ENCODE measurements around the gene TCF25.
"Not testable (repeated sequence)": the region's sequence is repeated elsewhere in the genome, so short reads cannot be mapped to it uniquely, and the experiment has no call there.

TCF25 gene

GRCh38 chr16:89845417-89845816 is 28.0 kb upstream of the TCF25 start:
- DNase-seq (ENCODE audit: low spot score): no peak

- DNase-seq (ENCODE audit: low spot score): no peak
Observed at GRCh38 chr16:89847051-89847939, 26.1 kb upstream of the TCF25 start.

- no peak for DNase-seq (ENCODE audit: low spot score)
Observed at GRCh38 chr16:89847940-89848297, 25.5 kb upstream of the TCF25 start.

- no peak for DNase-seq (ENCODE audit: low spot score)
Observed at GRCh38 chr16:89848974-89849373, 24.4 kb upstream of the TCF25 start.

GRCh38 chr16:89853306-89853993 is 19.9 kb upstream of the TCF25 start:
- DNase-seq (ENCODE audit: low spot score): no peak

- DNase-seq (ENCODE audit: low spot score): no peak
Observed at GRCh38 chr16:89855301-89855945, 18.0 kb upstream of the TCF25 start.

- no peak for DNase-seq (ENCODE audit: low spot score)
Observed at GRCh38 chr16:89855986-89856385, 17.4 kb upstream of the TCF25 start.

GRCh38 chr16:89858973-89859614 is 14.3 kb upstream of the TCF25 start:
- DNase-seq (ENCODE audit: low spot score): no peak

- DNase-seq (ENCODE audit: low spot score): no peak
Observed at GRCh38 chr16:89859615-89860007, 13.8 kb upstream of the TCF25 start.

- DNase-seq (ENCODE audit: low spot score): peak; percentile 52
Observed at GRCh38 chr16:89860747-89861304, 12.6 kb upstream of the TCF25 start.

- no peak for DNase-seq (ENCODE audit: low spot score)
Observed at GRCh38 chr16:89861648-89862047, 11.7 kb upstream of the TCF25 start.

- DNase-seq (ENCODE audit: low spot score): no peak
Observed at GRCh38 chr16:89862732-89863131, 10.7 kb upstream of the TCF25 start.

- DNase-seq (ENCODE audit: low spot score): no peak
Observed at GRCh38 chr16:89863741-89864526, 9.5 kb upstream of the TCF25 start.

GRCh38 chr16:89864527-89864820 is 8.9 kb upstream of the TCF25 start:
- peak; percentile 46 for DNase-seq (ENCODE audit: low spot score)

- no peak for DNase-seq (ENCODE audit: low spot score)
Observed at GRCh38 chr16:89867918-89868317, 5.5 kb upstream of the TCF25 start.

GRCh38 chr16:89869911-89870310 is 3.5 kb upstream of the TCF25 start:
- DNase-seq (ENCODE audit: low spot score): no peak

- DNase-seq (ENCODE audit: low spot score): no peak
Observed at GRCh38 chr16:89870440-89870839, 3.0 kb upstream of the TCF25 start.

GRCh38 chr16:89871895-89872294 is 1.5 kb upstream of the TCF25 start:
- DNase-seq (ENCODE audit: low spot score): no peak

GRCh38 chr16:89873972-89874689 is 739 bp downstream of the TCF25 start:
- DNase-seq (ENCODE audit: low spot score): peak; percentile 77

- DNase-seq (ENCODE audit: low spot score): not testable (repeated sequence)
Observed at GRCh38 chr16:89879123-89879522, 5.7 kb downstream of the TCF25 start.
